Stimulated activated CD8-positive, alpha-beta memory T cell treated with anti-CD3 and anti-CD28 coated beads, Interleukin-4, amount 100 ng/mL, for 24 hours (primary cell): Measurements from ENCODE around the gene CAPS2.
"Not testable (repeated sequence)": the region's sequence is repeated elsewhere in the genome, so short reads cannot be mapped to it uniquely, and the experiment has no call there.

Experiments used
- DNase-seq: peaks from one replicate; pipeline ENCODE4 v3.0.0-alpha.2; 2020; ENCODE audit warnings: low read depth

The CAPS2 gene

GRCh38 chr12:75329918-75330826 lies at the start of gene CAPS2:
TSS of gene CAPS2 (minus strand) at chr12:75330324. CDS start at chr12:75326498, 3,826 bp downstream.
- peak; percentile 56 for DNase-seq

- DNase-seq: no peak
These were observed 48.2 kb upstream of the CAPS2 start for GRCh38 chr12:75378354-75378753.

GRCh38 chr12:75374971-75375370 lies 44.8 kb upstream of the CAPS2 start:
- no peak for DNase-seq

- no peak for DNase-seq
These were observed 36.5 kb upstream of the CAPS2 start for GRCh38 chr12:75366629-75367028.

GRCh38 chr12:75364919-75365318 lies 34.8 kb upstream of the CAPS2 start:
- no peak for DNase-seq

GRCh38 chr12:75361408-75361807 lies 31.3 kb upstream of the CAPS2 start:
- no peak for DNase-seq

- no peak for DNase-seq
These were observed 30.8 kb upstream of the CAPS2 start for GRCh38 chr12:75360920-75361319.

- no peak for DNase-seq
These were observed 23.9 kb upstream of the CAPS2 start for GRCh38 chr12:75354011-75354410.

GRCh38 chr12:75350413-75350812 lies 20.3 kb upstream of the CAPS2 start:
- DNase-seq: no peak

GRCh38 chr12:75349946-75350345 lies 19.8 kb upstream of the CAPS2 start:
- DNase-seq: no peak

GRCh38 chr12:75346215-75346614 lies 16.1 kb upstream of the CAPS2 start:
- DNase-seq: not testable (repeated sequence)

- no peak for DNase-seq
These were observed 15.4 kb upstream of the CAPS2 start for GRCh38 chr12:75345531-75345930.

GRCh38 chr12:75341873-75342272 lies 11.7 kb upstream of the CAPS2 start:
- DNase-seq: no peak

GRCh38 chr12:75337905-75338304 lies 7.8 kb upstream of the CAPS2 start:
- DNase-seq: no peak

- peak; percentile 66 for DNase-seq
These were observed 4.4 kb upstream of the CAPS2 start, which contains the start of gene GLIPR1L1 for GRCh38 chr12:75334384-75335030. TSS of gene GLIPR1L1 (plus strand) at chr12:75334670. CDS start at chr12:75334729, 59 bp downstream.

GRCh38 chr12:75327642-75328041 lies 2.5 kb downstream of the CAPS2 start:
- no peak for DNase-seq

- no peak for DNase-seq
These were observed 6.5 kb downstream of the CAPS2 start for GRCh38 chr12:75323663-75324062.

GRCh38 chr12:75322464-75322863 lies 7.7 kb downstream of the CAPS2 start:
- DNase-seq: no peak

- DNase-seq: no peak
These were observed 12.3 kb downstream of the CAPS2 start for GRCh38 chr12:75317784-75318183.

GRCh38 chr12:75315518-75315917 lies 14.6 kb downstream of the CAPS2 start:
- DNase-seq: no peak

- no peak for DNase-seq
These were observed 18.8 kb downstream of the CAPS2 start for GRCh38 chr12:75311369-75311768.

GRCh38 chr12:75308279-75308678 lies 21.8 kb downstream of the CAPS2 start:
- no peak for DNase-seq
